Measurements from ENCODE around the gene PDE7B. TPM values are rescaled to one million over a fixed set of nuclear protein-coding genes. Genes with fewer than 3 reads are reported as not detected.
A peak's percentile ranks its signal among the peaks of the same experiment; 100 is the strongest.

Gene PDE7B
- total and polyA plus RNA-seq, 2 of the 13 experiments (the other 11 are each of a cell fraction or from before 2014, with no cell fraction given): not detected

GRCh38 chr6:136079701-136080565, 228.4 kb downstream of the PDE7B start:
- Histone ChIP-seq H3K9ac (ENCODE audit: insufficient read depth, low read depth, low read length) (no peak overlapping the region), H3K27ac (ENCODE audit: extremely low read length, insufficient read depth, low read length) (no peak overlapping the region), H3K4me2 (ENCODE audit: low read depth, low read length) (no peak overlapping the region), H2AFZ (ENCODE audit: low read length) (no peak overlapping the region), H4K20me1 (ENCODE audit: insufficient read depth, low read length) (no peaks in the 10 kb centered on the region), H3K9me3 (ENCODE audit: low read length) (no peaks in the 10 kb centered on the region), H3K4me1 (ENCODE audit: insufficient read depth, low read length) (no peaks in the 10 kb centered on the region), H3K27me3 (ENCODE audit: control insufficient read depth in 1 of 2, insufficient read depth in 2 of 2, low read length in 2 of 2) (no peaks in the 10 kb centered on the region; a peak in 1 of 5 replicates), H3K79me2 (ENCODE audit: insufficient read depth, low read length) (no peaks in the 10 kb centered on the region), H3K36me3 (replicated peaks in 1 of 2; ENCODE audit: control insufficient read depth in 1 of 2, insufficient read depth in 2 of 2, low read length in 2 of 2) (no peaks in the 10 kb centered on the region), H3K4me3 (replicated peaks in 1 of 3; ENCODE audit: insufficient read depth in 1 of 3, low read depth in 2 of 3, low read length in 3 of 3) (no peak overlapping the region)
- intact Hi-C loops (cut with micrococcal nuclease; ENCODE audit: unreplicated experiment) (no loop called here), in situ Hi-C loops (cut with HindIII; ENCODE audit: extremely low pct_ligation_motif_present, low pct_unique_long_range_greater_than_20kb) (no loop called here)
- no peak for ATAC-seq
- DNase-seq (ENCODE audit: low spot score): no peak
- 0 out of 2 replicates have a peak, but pooled peaks have one; percentile 5 for TF ChIP-seq CREB1 (IDR thresholded peaks at IDR 0.05)
- no peak for TF ChIP-seq CREB1 (CRISPR knock-in tag; IDR thresholded peaks at IDR 0.05)
- no peak for TF ChIP-seq ZNF883 (CRISPR knock-in tag; IDR thresholded peaks at IDR 0.05; ENCODE audit: not compliant biosample characterization)
- CTCF ChIA-PET (ENCODE audit: low intra/inter-chr PET ratio, low total read pairs): no interaction called here
- no TSS peak for BruUV-seq (replicated peaks)
- POLR2A ChIA-PET: no interaction called here
- WGBS (ENCODE audit: low lambda C conversion rate): 11% methylated on average over 6 of the region's 6 CpGs
- FAIRE-seq: no peak

DNA sequence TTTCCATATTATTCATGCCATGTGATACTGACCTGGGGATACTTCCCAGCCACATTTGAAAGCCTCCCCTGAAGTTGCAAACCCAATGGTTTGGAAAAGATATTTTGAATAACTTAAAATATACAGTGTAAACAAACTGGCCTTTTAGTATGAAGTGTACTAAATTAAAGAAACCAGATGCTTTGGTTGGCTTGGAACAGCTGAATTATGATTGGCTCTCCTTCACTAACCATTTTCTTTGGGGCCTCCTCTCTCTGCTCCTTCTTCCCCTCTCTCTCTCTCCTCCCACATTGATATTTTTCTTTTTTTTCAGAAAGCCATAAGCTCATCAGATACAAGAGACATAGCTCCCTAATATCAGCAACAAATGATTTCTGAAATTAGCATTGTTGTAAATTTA, 232.0 kb downstream of the PDE7B start:
- POLR2A ChIA-PET: no interaction called here
- Histone ChIP-seq H3K79me2 (ENCODE audit: insufficient read depth, low read length) (no peaks in the 10 kb centered on the region), H4K20me1 (ENCODE audit: insufficient read depth, low read length) (no peaks in the 10 kb centered on the region), H3K27ac (ENCODE audit: extremely low read length, insufficient read depth, low read length) (no peak overlapping the region), H3K4me3 (replicated peaks in 1 of 3; ENCODE audit: insufficient read depth in 1 of 3, low read depth in 2 of 3, low read length in 3 of 3) (no peak overlapping the region), H3K9ac (ENCODE audit: insufficient read depth, low read depth, low read length) (no peak overlapping the region), H3K4me1 (ENCODE audit: insufficient read depth, low read length) (no peaks in the 10 kb centered on the region), H2AFZ (ENCODE audit: low read length) (no peak overlapping the region), H3K9me3 (ENCODE audit: low read length) (no peaks in the 10 kb centered on the region), H3K27me3 (ENCODE audit: control insufficient read depth in 1 of 2, insufficient read depth in 2 of 2, low read length in 2 of 2) (no peaks in the 10 kb centered on the region), H3K4me2 (ENCODE audit: low read depth, low read length) (no peak overlapping the region), H3K36me3 (replicated peaks in 1 of 2; ENCODE audit: control insufficient read depth in 1 of 2, insufficient read depth in 2 of 2, low read length in 2 of 2) (no peaks in the 10 kb centered on the region)
- intact Hi-C loops (cut with micrococcal nuclease; ENCODE audit: unreplicated experiment): no loop called here
- FAIRE-seq: no peak
- in situ Hi-C loops (cut with HindIII; ENCODE audit: extremely low pct_ligation_motif_present, low pct_unique_long_range_greater_than_20kb): no loop called here
- no TSS peak for BruUV-seq (replicated peaks)
- no peak for ATAC-seq
- CTCF ChIA-PET (ENCODE audit: low intra/inter-chr PET ratio, low total read pairs): no interaction called here
- DNase-seq (ENCODE audit: low spot score): no peak
- no peak for TF ChIP-seq FOXK1 (CRISPR knock-in tag; IDR thresholded peaks at IDR 0.05; ENCODE audit: borderline replicate concordance, low read depth)
- TF ChIP-seq ZNF446 (CRISPR knock-in tag; IDR thresholded peaks at IDR 0.05): no peak
- TF ChIP-seq, protein P1, sequence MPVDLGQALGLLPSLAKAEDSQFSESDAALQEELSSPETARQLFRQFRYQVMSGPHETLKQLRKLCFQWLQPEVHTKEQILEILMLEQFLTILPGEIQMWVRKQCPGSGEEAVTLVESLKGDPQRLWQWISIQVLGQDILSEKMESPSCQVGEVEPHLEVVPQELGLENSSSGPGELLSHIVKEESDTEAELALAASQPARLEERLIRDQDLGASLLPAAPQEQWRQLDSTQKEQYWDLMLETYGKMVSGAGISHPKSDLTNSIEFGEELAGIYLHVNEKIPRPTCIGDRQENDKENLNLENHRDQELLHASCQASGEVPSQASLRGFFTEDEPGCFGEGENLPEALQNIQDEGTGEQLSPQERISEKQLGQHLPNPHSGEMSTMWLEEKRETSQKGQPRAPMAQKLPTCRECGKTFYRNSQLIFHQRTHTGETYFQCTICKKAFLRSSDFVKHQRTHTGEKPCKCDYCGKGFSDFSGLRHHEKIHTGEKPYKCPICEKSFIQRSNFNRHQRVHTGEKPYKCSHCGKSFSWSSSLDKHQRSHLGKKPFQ (CRISPR knock-in tag; IDR thresholded peaks at IDR 0.05; ENCODE audit: insufficient replicate concordance): no peak
- no peak for TF ChIP-seq ARID3A (IDR thresholded peaks at IDR 0.05; ENCODE audit: low read depth, low read length)
- no peak for TF ChIP-seq ZSCAN29 (CRISPR knock-in tag; conservative IDR thresholded peaks at IDR 0.05)
